Activated B cell treated with CpG ODN at 0.5 μM for 24 hours (primary cell): Measurements from ENCODE around the gene UBE2R2. TPM values are rescaled to one million over a fixed set of nuclear protein-coding genes. Genes with fewer than 3 reads are reported as not detected.

Source experiments
- ATAC-seq: fragments of 200-7000 bp; cut with Tn5 transposase; one replicate; pipeline ENCODE4 v1.10.0; 2021; ENCODE audit warnings: low read depth, mild to moderate bottlenecking, moderate library complexity
- CTCF ChIA-PET: fragments of 350-600 bp; sonication (Branson Sonifier 250); formaldehyde crosslinking; loops from one replicate; lab custom pipeline; 2021; ENCODE audit warnings: antibody characterized with exemption; lab: Charles Lee
- POLR2A ChIA-PET: fragments of 350-600 bp; sonication (Branson Sonifier 250); formaldehyde crosslinking; loops from one replicate; lab custom pipeline; 2021; ENCODE audit warnings: antibody characterized with exemption; lab: Charles Lee
- DNase-seq: peaks from one replicate; pipeline ENCODE4 v3.0.0; 2022
- H3K27ac Mint-ChIP-seq: one replicate; pipeline ENCODE4 v1.8.0; 2020; ENCODE audit warnings: mixed read lengths
- H3K27me3 Mint-ChIP-seq: one replicate; pipeline ENCODE4 v1.8.0; 2021; ENCODE audit warnings: mixed read lengths
- H3K36me3 Mint-ChIP-seq: one replicate; pipeline ENCODE4 v1.8.0; 2021; ENCODE audit warnings: low read depth, mixed read lengths
- H3K4me1 Mint-ChIP-seq: one replicate; pipeline ENCODE4 v1.8.0; 2021; ENCODE audit warnings: mixed read lengths
- H3K4me3 Mint-ChIP-seq: one replicate; pipeline ENCODE4 v1.8.0; 2020; ENCODE audit warnings: mild to moderate bottlenecking, mixed read lengths
- H3K9me3 Mint-ChIP-seq: one replicate; pipeline ENCODE4 v1.8.0; 2020; ENCODE audit warnings: mixed read lengths
- intact Hi-C: fragments of 100-400 bp; cut with micrococcal nuclease; formaldehyde crosslinking; loops from one replicate; pipeline ENCODE4 v1.15.1; 2024
- total RNA-seq: library from RNA; stranded (reverse); gene quantifications from 2 replicates; pipeline ENCODE4 v1.2.3, GENCODE V29; 2022
- TF ChIP-seq, protein P1 (sequence below): fragments of 200-600 bp; IDR thresholded peaks from one replicate; pipeline ENCODE4 v1.8.0; 2022; ENCODE audit warnings: antibody characterized with exemption, mild to moderate bottlenecking

The UBE2R2 gene
- total RNA-seq, 1 donor from 2014 or later, result 28.9 TPM

DNA sequence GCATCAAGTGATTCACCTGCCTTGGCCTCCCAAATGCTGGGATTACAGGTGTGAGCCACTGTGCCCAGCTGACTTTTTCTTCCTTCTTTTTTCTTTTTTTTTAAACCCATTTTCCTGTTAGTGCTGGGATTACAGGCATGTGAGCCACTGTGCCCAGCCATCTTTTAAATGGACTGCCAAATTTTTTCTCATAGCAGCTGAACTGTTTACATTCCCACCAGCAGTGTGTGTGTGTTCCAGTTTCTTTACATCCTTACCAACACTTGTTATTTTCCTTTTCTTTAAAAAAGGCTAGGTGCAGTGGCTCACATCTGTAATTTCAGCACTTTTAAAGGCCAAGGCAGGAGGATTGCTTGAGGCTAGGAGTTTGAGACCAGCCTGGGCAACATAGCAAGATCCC, 76.9 kb downstream of the UBE2R2 start:
- TF ChIP-seq, protein P1, sequence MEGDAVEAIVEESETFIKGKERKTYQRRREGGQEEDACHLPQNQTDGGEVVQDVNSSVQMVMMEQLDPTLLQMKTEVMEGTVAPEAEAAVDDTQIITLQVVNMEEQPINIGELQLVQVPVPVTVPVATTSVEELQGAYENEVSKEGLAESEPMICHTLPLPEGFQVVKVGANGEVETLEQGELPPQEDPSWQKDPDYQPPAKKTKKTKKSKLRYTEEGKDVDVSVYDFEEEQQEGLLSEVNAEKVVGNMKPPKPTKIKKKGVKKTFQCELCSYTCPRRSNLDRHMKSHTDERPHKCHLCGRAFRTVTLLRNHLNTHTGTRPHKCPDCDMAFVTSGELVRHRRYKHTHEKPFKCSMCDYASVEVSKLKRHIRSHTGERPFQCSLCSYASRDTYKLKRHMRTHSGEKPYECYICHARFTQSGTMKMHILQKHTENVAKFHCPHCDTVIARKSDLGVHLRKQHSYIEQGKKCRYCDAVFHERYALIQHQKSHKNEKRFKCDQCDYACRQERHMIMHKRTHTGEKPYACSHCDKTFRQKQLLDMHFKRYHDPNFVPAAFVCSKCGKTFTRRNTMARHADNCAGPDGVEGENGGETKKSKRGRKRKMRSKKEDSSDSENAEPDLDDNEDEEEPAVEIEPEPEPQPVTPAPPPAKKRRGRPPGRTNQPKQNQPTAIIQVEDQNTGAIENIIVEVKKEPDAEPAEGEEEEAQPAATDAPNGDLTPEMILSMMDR, result no peak
- Mint-ChIP-seq H3K4me1 (peaks cover 4% of the 10 kb centered on the region), H3K4me3 (no peak overlapping the region), H3K27ac (no peak overlapping the region), H3K36me3 (peaks cover 33% of the 10 kb centered on the region), H3K27me3 (no peaks in the 10 kb centered on the region), H3K9me3 (no peaks in the 10 kb centered on the region)
- ATAC-seq, result no peak
- POLR2A ChIA-PET, result no interaction called here
- DNase-seq, result no peak
- CTCF ChIA-PET, result interaction anchor here (1.0 to 1.2 kb wide), 2 partner anchors 9 to 28 kb away, joined by 3 read pairs; no protein-coding TSS in a partner anchor
- intact Hi-C loops, result loop anchor here (10.0 kb wide), 1 partner anchor 61 kb away; no protein-coding TSS in a partner anchor

DNA sequence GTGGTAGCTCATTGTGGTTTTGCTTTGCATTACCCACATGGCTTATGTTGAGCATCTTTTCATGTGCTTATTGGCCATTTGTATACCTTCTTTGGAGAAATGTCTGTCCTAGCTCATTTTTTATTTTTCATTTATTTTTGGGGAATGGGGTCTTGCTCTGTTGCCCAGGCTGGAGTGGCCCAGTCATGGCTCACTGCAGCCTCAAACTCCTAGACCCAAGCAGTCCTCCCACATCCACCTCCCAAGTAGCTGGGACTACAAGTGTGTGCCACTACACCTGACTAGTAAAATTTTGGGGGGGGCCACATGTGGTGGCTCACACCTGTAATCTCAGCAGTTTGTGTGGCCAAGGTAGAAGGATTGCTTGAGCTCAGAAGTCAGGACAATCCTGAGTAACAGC, 77.4 kb downstream of the UBE2R2 start:
- no peak for ATAC-seq
- intact Hi-C loops, result loop anchor here (10.0 kb wide), 1 partner anchor 60 kb away; no protein-coding TSS in a partner anchor
- Mint-ChIP-seq H3K9me3 (no peaks in the 10 kb centered on the region), H3K4me1 (peaks cover 4% of the 10 kb centered on the region), H3K36me3 (peaks cover 36% of the 10 kb centered on the region), H3K4me3 (no peak overlapping the region), H3K27me3 (no peaks in the 10 kb centered on the region), H3K27ac (no peak overlapping the region)
- POLR2A ChIA-PET, result interaction anchor here (0.7 kb wide), 1 partner anchor 81 kb away, joined by 3 read pairs; no protein-coding TSS in a partner anchor
- no peak for DNase-seq
- TF ChIP-seq, protein P1, result no peak
- CTCF ChIA-PET, result interaction anchor here (1.2 kb wide), 1 partner anchor 9 kb away, joined by 3 read pairs; no protein-coding TSS in a partner anchor

DNA sequence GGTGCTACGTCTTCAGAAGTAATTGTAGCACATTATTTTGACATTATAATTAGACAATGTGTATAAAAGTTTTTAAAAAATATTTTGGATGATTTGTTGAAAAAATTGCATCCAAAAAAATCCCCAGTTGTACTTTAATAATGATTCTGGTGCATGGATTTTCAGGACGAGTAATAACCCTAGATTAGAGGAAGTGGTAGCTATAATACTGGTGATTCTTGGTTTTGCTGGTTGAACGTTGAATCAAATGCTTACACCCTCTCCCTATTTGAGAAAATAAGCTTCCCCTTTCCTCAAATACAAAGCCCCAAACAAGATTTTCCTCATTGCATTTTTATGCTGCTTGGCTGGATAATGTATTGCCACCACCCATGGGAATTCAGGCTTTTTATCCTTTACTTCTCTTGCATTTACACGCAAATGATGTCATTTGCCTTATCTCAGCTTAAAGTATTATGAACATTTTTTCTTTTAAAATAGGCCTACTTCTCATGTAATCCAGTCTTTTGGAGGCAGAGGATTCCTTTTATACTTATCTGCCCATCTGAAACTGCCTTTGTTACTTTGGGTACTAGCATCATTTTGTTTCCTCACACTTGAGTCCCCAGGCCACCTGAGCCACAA, 86.3 kb downstream of the UBE2R2 start:
- H3K4me1 Mint-ChIP-seq, result no peaks in the 10 kb centered on the region
- no peak overlapping the region for H3K27ac Mint-ChIP-seq
- intact Hi-C loops, result no loop called here
- TF ChIP-seq, protein P1, result no peak
- ATAC-seq (no peak), DNase-seq (no peak)
- H3K4me3 Mint-ChIP-seq, result no peak overlapping the region
- ChIA-PET CTCF (no interaction called here), POLR2A (no interaction called here)
- no peaks in the 10 kb centered on the region for H3K27me3 Mint-ChIP-seq
- peaks cover 70% of the 10 kb centered on the region for H3K36me3 Mint-ChIP-seq
- no peaks in the 10 kb centered on the region for H3K9me3 Mint-ChIP-seq

DNA sequence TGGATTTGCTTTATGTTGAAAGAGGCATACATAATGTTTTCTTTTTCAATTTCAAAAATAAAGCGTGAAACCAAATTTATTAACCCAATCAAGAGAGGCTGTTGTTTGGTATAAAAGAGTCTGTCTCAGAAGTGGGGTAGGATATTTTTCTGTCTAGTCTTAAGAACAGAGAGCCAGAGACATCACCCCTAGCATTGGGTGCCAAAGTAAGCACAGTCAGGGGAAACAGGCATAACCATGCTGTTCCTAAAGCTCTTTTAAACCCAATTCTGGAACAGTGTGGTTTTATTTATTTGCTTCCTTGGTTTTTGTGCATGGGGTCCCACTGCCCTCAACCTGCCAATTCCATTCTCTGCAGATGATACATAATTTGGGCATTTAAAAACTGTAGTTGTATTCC, 88.2 kb downstream of the UBE2R2 start:
- H3K9me3 Mint-ChIP-seq, result no peaks in the 10 kb centered on the region
- H3K36me3 Mint-ChIP-seq, result peaks cover 60% of the 10 kb centered on the region
- DNase-seq (no peak), ATAC-seq (no peak)
- no peak overlapping the region for H3K27ac Mint-ChIP-seq
- CTCF ChIA-PET, result no interaction called here
- POLR2A ChIA-PET, result interaction anchor here (1.2 kb wide), 1 partner anchor 91 kb away, joined by 3 read pairs; no protein-coding TSS in a partner anchor
- TF ChIP-seq, protein P1, result no peak
- no peaks in the 10 kb centered on the region for H3K27me3 Mint-ChIP-seq
- intact Hi-C loops, result no loop called here
- no peak overlapping the region for H3K4me3 Mint-ChIP-seq
- H3K4me1 Mint-ChIP-seq, result no peaks in the 10 kb centered on the region

DNA sequence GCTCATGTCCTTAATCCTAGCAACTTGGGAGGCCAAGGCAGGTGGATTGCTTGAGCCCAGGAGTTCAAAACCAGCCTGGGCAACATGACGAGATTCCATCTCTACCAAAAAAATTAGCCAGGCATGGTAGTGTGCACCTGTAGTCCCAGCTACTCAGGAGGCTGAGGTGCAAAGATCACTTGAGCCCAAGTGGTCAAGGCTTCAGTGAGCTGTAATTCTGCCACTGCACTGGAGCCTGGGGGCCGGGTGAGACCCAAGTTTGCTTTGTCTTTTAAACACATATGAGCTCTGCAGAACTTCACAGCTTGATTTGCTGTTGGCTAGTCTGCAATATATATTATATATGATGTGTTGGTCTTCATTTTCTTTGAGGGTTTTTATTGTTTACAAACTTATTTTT, 89.8 kb downstream of the UBE2R2 start:
- Mint-ChIP-seq H3K27ac (no peak overlapping the region), H3K27me3 (no peaks in the 10 kb centered on the region), H3K36me3 (peaks cover 48% of the 10 kb centered on the region), H3K9me3 (no peaks in the 10 kb centered on the region), H3K4me1 (no peaks in the 10 kb centered on the region), H3K4me3 (no peak overlapping the region)
- ChIA-PET POLR2A (no interaction called here), CTCF (no interaction called here)
- intact Hi-C loops, result no loop called here
- DNase-seq (no peak), ATAC-seq (no peak)
- TF ChIP-seq, protein P1, result no peak
